ENCODE measurements around the gene GGTLC1.
A peak's percentile ranks its signal among the peaks of the same experiment; 100 is the strongest.

GGTLC1 gene

DNA sequence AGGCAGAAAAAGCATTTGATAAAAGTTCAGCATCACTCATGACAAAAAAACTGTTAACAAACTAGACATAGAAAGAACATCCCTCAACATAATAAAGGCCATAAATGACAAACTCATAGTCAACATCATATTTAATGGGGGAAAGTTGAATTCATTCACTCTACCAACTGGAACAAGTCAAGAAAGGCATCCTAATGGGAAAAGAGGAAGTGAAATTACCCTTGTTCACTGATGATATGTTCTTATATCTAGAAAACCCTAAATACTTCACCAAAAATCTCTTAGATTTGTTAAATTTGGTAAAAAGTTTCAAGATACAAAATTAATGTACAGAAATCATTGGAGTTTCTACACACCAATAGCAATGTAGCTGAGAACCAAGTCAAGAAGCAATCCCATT is 48.9 kb downstream of the GGTLC1 start:
- no peaks in the 10 kb centered on the region for H3K4me1 ChIP-seq (ENCODE audit: insufficient read depth, low read length, poor library complexity, severe bottlenecking)
- H3K27me3 ChIP-seq (ENCODE audit: insufficient read depth, low read length, poor library complexity, severe bottlenecking) = no peaks in the 10 kb centered on the region
- no peaks in the 10 kb centered on the region for H3K9me2 ChIP-seq (replicated peaks; ENCODE audit: low read depth, low read length)
- H3K4me2 ChIP-seq (ENCODE audit: low read depth, low read length, poor library complexity, severe bottlenecking) = no peak overlapping the region
- no peak overlapping the region for H3K4me3 ChIP-seq (ENCODE audit: low read length, poor library complexity, severe bottlenecking)
- H3K79me2 ChIP-seq (ENCODE audit: insufficient read depth, low read length) = no peaks in the 10 kb centered on the region
- H3K9ac ChIP-seq (ENCODE audit: low read depth, low read length, poor library complexity, severe bottlenecking) = no peak overlapping the region
- no peaks in the 10 kb centered on the region for H3K36me3 ChIP-seq (ENCODE audit: insufficient read depth, low read length)
- no peaks in the 10 kb centered on the region for H3K9me3 ChIP-seq (ENCODE audit: insufficient read depth, low read depth, low read length)
- no peak overlapping the region for H2AFZ ChIP-seq (ENCODE audit: low read length)
- H4K20me1 ChIP-seq (ENCODE audit: insufficient read depth, low read length, poor library complexity, severe bottlenecking) = no peaks in the 10 kb centered on the region
- no peaks in the 10 kb centered on the region for H3F3A ChIP-seq (ENCODE audit: low read depth)
- TF ChIP-seq CTCF (conservative IDR thresholded peaks at IDR 0.05; ENCODE audit: low read length) (no peak), EZH2phosphoT487 (IDR thresholded peaks at IDR 0.05; ENCODE audit: borderline replicate concordance) (no peak)

DNA sequence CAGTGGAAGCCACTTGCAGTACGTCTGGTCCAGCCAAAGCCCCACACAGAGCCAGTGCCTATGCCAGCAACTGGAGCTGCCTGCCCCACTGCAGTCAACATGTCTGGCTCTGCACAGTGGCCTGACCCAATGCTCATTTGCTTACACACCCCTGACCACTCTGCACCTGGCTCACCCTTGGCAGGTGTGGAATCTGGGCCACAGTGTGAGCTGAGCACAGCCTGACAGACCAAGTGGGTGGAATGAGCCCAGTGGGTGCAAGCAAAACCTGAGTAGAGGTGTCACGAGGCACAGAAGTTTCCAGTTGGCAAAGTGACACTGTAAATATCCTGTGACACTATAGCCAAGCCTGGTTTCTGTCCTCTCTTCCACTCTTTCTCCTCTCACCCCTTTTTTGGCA is 49.5 kb downstream of the GGTLC1 start:
- no peak overlapping the region for H2AFZ ChIP-seq (ENCODE audit: low read length)
- H3K27me3 ChIP-seq (ENCODE audit: insufficient read depth, low read length, poor library complexity, severe bottlenecking) = no peaks in the 10 kb centered on the region
- H3K9me2 ChIP-seq (replicated peaks; ENCODE audit: low read depth, low read length) = no peaks in the 10 kb centered on the region
- H3K9ac ChIP-seq (ENCODE audit: low read depth, low read length, poor library complexity, severe bottlenecking) = no peak overlapping the region
- no peaks in the 10 kb centered on the region for H3K9me3 ChIP-seq (ENCODE audit: insufficient read depth, low read depth, low read length)
- no peaks in the 10 kb centered on the region for H3K36me3 ChIP-seq (ENCODE audit: insufficient read depth, low read length)
- TF ChIP-seq CTCF (conservative IDR thresholded peaks at IDR 0.05; ENCODE audit: low read length) = no peak
- TF ChIP-seq EZH2phosphoT487 (IDR thresholded peaks at IDR 0.05; ENCODE audit: borderline replicate concordance) = no peak
- H3K4me1 ChIP-seq (ENCODE audit: insufficient read depth, low read length, poor library complexity, severe bottlenecking) = no peaks in the 10 kb centered on the region
- H4K20me1 ChIP-seq (ENCODE audit: insufficient read depth, low read length, poor library complexity, severe bottlenecking) = no peaks in the 10 kb centered on the region
- H3K4me3 ChIP-seq (ENCODE audit: low read length, poor library complexity, severe bottlenecking) = no peak overlapping the region
- no peaks in the 10 kb centered on the region for H3K79me2 ChIP-seq (ENCODE audit: insufficient read depth, low read length)
- H3K4me2 ChIP-seq (ENCODE audit: low read depth, low read length, poor library complexity, severe bottlenecking) = no peak overlapping the region
- no peaks in the 10 kb centered on the region for H3F3A ChIP-seq (ENCODE audit: low read depth)

DNA sequence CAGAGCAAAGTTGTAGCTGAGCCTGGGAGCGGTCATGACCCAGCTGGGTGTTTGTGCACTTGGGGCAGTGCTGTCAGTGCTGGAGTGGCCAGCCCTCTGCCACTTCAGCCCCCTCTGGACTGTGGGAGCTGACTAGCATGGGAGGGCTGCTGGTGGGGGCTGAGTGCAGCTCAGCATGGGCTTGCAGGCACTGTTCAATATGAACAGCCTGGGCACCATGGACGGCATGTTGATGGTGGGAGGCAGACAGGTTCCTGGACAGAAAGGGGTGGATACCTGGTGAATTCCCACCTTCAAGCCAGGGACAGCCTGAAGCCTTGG is 50.5 kb downstream of the GGTLC1 start:
- H4K20me1 ChIP-seq (ENCODE audit: insufficient read depth, low read length, poor library complexity, severe bottlenecking) = no peaks in the 10 kb centered on the region
- TF ChIP-seq EZH2phosphoT487 (IDR thresholded peaks at IDR 0.05; ENCODE audit: borderline replicate concordance) = no peak

GRCh38 chr20:23937303-23938117 is 51.1 kb downstream of the GGTLC1 start:
- Histone ChIP-seq H3K4me2 (ENCODE audit: low read depth, low read length, poor library complexity, severe bottlenecking) (no peak overlapping the region), H3K4me1 (ENCODE audit: insufficient read depth, low read length, poor library complexity, severe bottlenecking) (no peaks in the 10 kb centered on the region), H3K9ac (ENCODE audit: low read depth, low read length, poor library complexity, severe bottlenecking) (no peak overlapping the region), H2AFZ (ENCODE audit: low read length) (no peak overlapping the region), H3K9me3 (ENCODE audit: insufficient read depth, low read depth, low read length) (no peaks in the 10 kb centered on the region), H3K4me3 (ENCODE audit: low read length, poor library complexity, severe bottlenecking) (no peak overlapping the region), H3K79me2 (ENCODE audit: insufficient read depth, low read length) (no peaks in the 10 kb centered on the region), H3F3A (ENCODE audit: low read depth) (no peaks in the 10 kb centered on the region), H3K36me3 (ENCODE audit: insufficient read depth, low read length) (no peaks in the 10 kb centered on the region), H3K9me2 (replicated peaks; ENCODE audit: low read depth, low read length) (no peaks in the 10 kb centered on the region), H4K20me1 (ENCODE audit: insufficient read depth, low read length, poor library complexity, severe bottlenecking) (no peaks in the 10 kb centered on the region), H3K27me3 (ENCODE audit: insufficient read depth, low read length, poor library complexity, severe bottlenecking) (no peaks in the 10 kb centered on the region)
- TF ChIP-seq EZH2phosphoT487 (IDR thresholded peaks at IDR 0.05; ENCODE audit: borderline replicate concordance) (no peak), CTCF (conservative IDR thresholded peaks at IDR 0.05; ENCODE audit: low read length) (peak; percentile 81)

More for the DNA sequence above, 50.5 kb downstream of the GGTLC1 start:
- no peaks in the 10 kb centered on the region for H3K36me3 ChIP-seq (ENCODE audit: insufficient read depth, low read length)
- no peaks in the 10 kb centered on the region for H3K9me2 ChIP-seq (replicated peaks; ENCODE audit: low read depth, low read length)
- no peak overlapping the region for H2AFZ ChIP-seq (ENCODE audit: low read length)
- H3K27me3 ChIP-seq (ENCODE audit: insufficient read depth, low read length, poor library complexity, severe bottlenecking) = no peaks in the 10 kb centered on the region
- no peak overlapping the region for H3K9ac ChIP-seq (ENCODE audit: low read depth, low read length, poor library complexity, severe bottlenecking)
- H3K4me2 ChIP-seq (ENCODE audit: low read depth, low read length, poor library complexity, severe bottlenecking) = no peak overlapping the region
- no peaks in the 10 kb centered on the region for H3K79me2 ChIP-seq (ENCODE audit: insufficient read depth, low read length)
- H3K4me3 ChIP-seq (ENCODE audit: low read length, poor library complexity, severe bottlenecking) = no peak overlapping the region
- no peaks in the 10 kb centered on the region for H3K9me3 ChIP-seq (ENCODE audit: insufficient read depth, low read depth, low read length)
- no peaks in the 10 kb centered on the region for H3F3A ChIP-seq (ENCODE audit: low read depth)
- no peaks in the 10 kb centered on the region for H3K4me1 ChIP-seq (ENCODE audit: insufficient read depth, low read length, poor library complexity, severe bottlenecking)

Measured in Loucy (cell line).